ENCODE results near the gene CCSER1.
"Not testable (repeated sequence)": the region's sequence is repeated elsewhere in the genome, so short reads cannot be mapped to it uniquely, and the experiment has no call there.

CCSER1 gene

DNA sequence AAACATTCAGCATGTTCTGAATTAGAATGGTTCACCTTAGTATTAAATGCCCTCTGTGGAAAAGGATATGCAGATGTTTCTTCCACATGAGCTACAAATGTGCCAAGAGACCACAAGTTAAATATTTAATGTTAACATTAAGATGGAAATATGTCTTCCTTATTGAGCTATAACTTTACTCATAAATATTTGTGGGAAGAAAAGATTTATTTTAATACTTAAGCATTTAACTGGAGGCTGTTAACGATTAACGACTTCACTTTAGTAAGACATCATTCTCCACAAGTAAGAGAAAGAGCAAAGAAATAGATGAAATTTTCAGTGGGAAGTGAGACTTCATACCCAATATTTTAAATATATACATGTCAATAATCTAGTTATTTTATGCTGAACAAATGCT, 1130.5 kb downstream of the CCSER1 start:
- no peak overlapping the region for H3K4me3 ChIP-seq (ENCODE audit: low read length in 2 of 2)

DNA sequence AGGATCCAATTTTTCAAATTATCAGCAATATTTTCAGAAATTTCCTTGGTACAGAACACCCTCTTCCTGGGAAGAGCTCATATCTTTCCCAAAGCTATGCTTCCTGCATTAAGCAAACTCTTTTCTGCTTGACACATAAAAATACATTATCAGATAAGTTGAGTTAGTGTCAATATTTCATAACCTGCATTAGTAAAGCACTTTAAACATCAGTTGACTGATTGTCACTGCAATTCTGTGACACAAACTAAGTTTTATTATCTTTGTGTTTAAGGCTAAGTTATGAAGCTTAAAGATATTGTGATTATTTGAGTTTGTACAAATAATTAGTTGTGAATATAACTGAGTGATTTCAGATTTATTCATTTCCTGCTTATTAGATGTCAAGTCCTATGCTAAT, 1131.1 kb downstream of the CCSER1 start:
- Histone ChIP-seq H3K27me3 (ENCODE audit: control insufficient read depth in 3 of 3, insufficient read depth in 3 of 3, low read depth in 1 of 3, low read length in 3 of 3) (no peaks in the 10 kb centered on the region), H3K4me1 (ENCODE audit: control insufficient read depth in 2 of 2, insufficient read depth in 1 of 2, low read depth in 1 of 2, low read length in 2 of 2) (no peaks in the 10 kb centered on the region), H2BK5ac (ENCODE audit: low read length) (no peak overlapping the region), H3K27ac (replicated peaks; ENCODE audit: low read length) (no peak overlapping the region), H2BK15ac (ENCODE audit: low read length) (no peak overlapping the region), H3K36me3 (replicated peaks in 1 of 2; ENCODE audit: control insufficient read depth in 2 of 2, insufficient read depth in 2 of 2, low read length in 2 of 2) (no peaks in the 10 kb centered on the region), H2AFZ (ENCODE audit: low read length) (no peak overlapping the region), H3K79me1 (ENCODE audit: low read depth, low read length) (no peaks in the 10 kb centered on the region), H2BK120ac (ENCODE audit: low read depth, low read length) (no peak overlapping the region), H3K4me3 (ENCODE audit: low read length in 2 of 2) (no peak overlapping the region), H2AK5ac (ENCODE audit: low read depth, low read length) (no peak overlapping the region), H3K4me2 (ENCODE audit: insufficient read depth, low read length, poor library complexity, severe bottlenecking) (no peak overlapping the region), H3K4ac (ENCODE audit: low read length) (no peak overlapping the region), H2BK12ac (ENCODE audit: low read length) (no peak overlapping the region), H4K91ac (ENCODE audit: low read depth, low read length, poor library complexity) (no peak overlapping the region), H4K8ac (ENCODE audit: low read depth, low read length) (no peak overlapping the region), H3K23ac (ENCODE audit: low read depth, low read length, poor library complexity) (no peak overlapping the region), H3K14ac (ENCODE audit: low read length) (no peak overlapping the region), H3K9me3 (replicated peaks in 1 of 2; ENCODE audit: control insufficient read depth in 2 of 2, insufficient read depth in 1 of 2, low read depth in 1 of 2, low read length in 2 of 2) (no peaks in the 10 kb centered on the region), H3K18ac (ENCODE audit: low read length) (no peak overlapping the region), H3K9ac (ENCODE audit: low read depth, low read length, poor library complexity) (no peak overlapping the region)
- no peak for DNase-seq (ENCODE audit: low spot score)

More for the DNA sequence above, 1130.5 kb downstream of the CCSER1 start:
- Histone ChIP-seq H4K91ac (ENCODE audit: low read depth, low read length, poor library complexity) (no peak overlapping the region), H3K14ac (ENCODE audit: low read length) (no peak overlapping the region), H3K18ac (ENCODE audit: low read length) (no peak overlapping the region), H4K8ac (ENCODE audit: low read depth, low read length) (no peak overlapping the region), H2BK15ac (ENCODE audit: low read length) (no peak overlapping the region), H3K27ac (replicated peaks; ENCODE audit: low read length) (no peak overlapping the region), H2AFZ (ENCODE audit: low read length) (no peak overlapping the region), H3K27me3 (ENCODE audit: control insufficient read depth in 3 of 3, insufficient read depth in 3 of 3, low read depth in 1 of 3, low read length in 3 of 3) (no peaks in the 10 kb centered on the region), H3K36me3 (replicated peaks in 1 of 2; ENCODE audit: control insufficient read depth in 2 of 2, insufficient read depth in 2 of 2, low read length in 2 of 2) (no peaks in the 10 kb centered on the region), H2BK120ac (ENCODE audit: low read depth, low read length) (no peak overlapping the region), H2BK5ac (ENCODE audit: low read length) (no peak overlapping the region), H3K9ac (ENCODE audit: low read depth, low read length, poor library complexity) (no peak overlapping the region), H3K4ac (ENCODE audit: low read length) (no peak overlapping the region), H3K79me1 (ENCODE audit: low read depth, low read length) (no peaks in the 10 kb centered on the region), H3K4me1 (ENCODE audit: control insufficient read depth in 2 of 2, insufficient read depth in 1 of 2, low read depth in 1 of 2, low read length in 2 of 2) (no peaks in the 10 kb centered on the region), H3K9me3 (replicated peaks in 1 of 2; ENCODE audit: control insufficient read depth in 2 of 2, insufficient read depth in 1 of 2, low read depth in 1 of 2, low read length in 2 of 2) (no peaks in the 10 kb centered on the region), H3K23ac (ENCODE audit: low read depth, low read length, poor library complexity) (no peak overlapping the region), H2BK12ac (ENCODE audit: low read length) (no peak overlapping the region), H2AK5ac (ENCODE audit: low read depth, low read length) (no peak overlapping the region), H3K4me2 (ENCODE audit: insufficient read depth, low read length, poor library complexity, severe bottlenecking) (no peak overlapping the region)
- WGBS, 2 donors (ENCODE audit: extremely low coverage in 2 of 2, insufficient read length in 2 of 2, insufficient replicate concordance in 1 of 2): no CpG with 5 or more reads among the region's 2 CpGs
- DNase-seq (ENCODE audit: low spot score): no peak

DNA sequence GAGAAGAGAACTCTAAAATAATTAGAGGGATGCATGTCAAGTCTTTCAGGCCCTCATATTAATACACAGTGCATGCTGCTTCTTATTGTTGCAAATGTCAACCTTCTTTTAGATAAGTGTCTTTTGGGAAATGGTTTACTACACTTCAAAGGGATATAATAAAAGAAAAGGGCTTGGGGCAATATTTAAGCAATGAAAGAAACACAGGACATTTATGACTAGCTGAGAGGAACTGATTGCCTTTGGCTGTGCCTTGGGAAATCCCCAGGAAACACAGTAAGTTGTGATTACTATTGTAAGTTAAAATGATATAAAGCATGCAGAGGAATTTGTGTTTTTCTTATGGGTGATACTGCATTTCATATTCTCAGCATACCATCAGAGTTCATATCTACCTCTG, 1140.3 kb downstream of the CCSER1 start:
- Histone ChIP-seq H2AK5ac (ENCODE audit: low read depth, low read length) (no peak overlapping the region), H3K27ac (replicated peaks; ENCODE audit: low read length) (no peak overlapping the region), H3K4me1 (ENCODE audit: control insufficient read depth in 2 of 2, insufficient read depth in 1 of 2, low read depth in 1 of 2, low read length in 2 of 2) (no peaks in the 10 kb centered on the region), H4K8ac (ENCODE audit: low read depth, low read length) (no peak overlapping the region), H2BK5ac (ENCODE audit: low read length) (no peak overlapping the region), H3K18ac (ENCODE audit: low read length) (no peak overlapping the region), H3K27me3 (ENCODE audit: control insufficient read depth in 3 of 3, insufficient read depth in 3 of 3, low read depth in 1 of 3, low read length in 3 of 3) (no peaks in the 10 kb centered on the region), H2BK120ac (ENCODE audit: low read depth, low read length) (no peak overlapping the region), H3K14ac (ENCODE audit: low read length) (no peak overlapping the region), H3K36me3 (replicated peaks in 1 of 2; ENCODE audit: control insufficient read depth in 2 of 2, insufficient read depth in 2 of 2, low read length in 2 of 2) (no peaks in the 10 kb centered on the region), H2BK12ac (ENCODE audit: low read length) (no peak overlapping the region), H4K91ac (ENCODE audit: low read depth, low read length, poor library complexity) (no peak overlapping the region), H3K23ac (ENCODE audit: low read depth, low read length, poor library complexity) (no peak overlapping the region), H2AFZ (ENCODE audit: low read length) (no peak overlapping the region), H3K79me1 (ENCODE audit: low read depth, low read length) (no peaks in the 10 kb centered on the region), H2BK15ac (ENCODE audit: low read length) (no peak overlapping the region), H3K9ac (ENCODE audit: low read depth, low read length, poor library complexity) (no peak overlapping the region), H3K4me3 (ENCODE audit: low read length in 2 of 2) (no peak overlapping the region), H3K4ac (ENCODE audit: low read length) (no peak overlapping the region), H3K9me3 (replicated peaks in 1 of 2; ENCODE audit: control insufficient read depth in 2 of 2, insufficient read depth in 1 of 2, low read depth in 1 of 2, low read length in 2 of 2) (no peaks in the 10 kb centered on the region), H3K4me2 (ENCODE audit: insufficient read depth, low read length, poor library complexity, severe bottlenecking) (no peak overlapping the region)
- DNase-seq (ENCODE audit: low spot score): no peak

DNA sequence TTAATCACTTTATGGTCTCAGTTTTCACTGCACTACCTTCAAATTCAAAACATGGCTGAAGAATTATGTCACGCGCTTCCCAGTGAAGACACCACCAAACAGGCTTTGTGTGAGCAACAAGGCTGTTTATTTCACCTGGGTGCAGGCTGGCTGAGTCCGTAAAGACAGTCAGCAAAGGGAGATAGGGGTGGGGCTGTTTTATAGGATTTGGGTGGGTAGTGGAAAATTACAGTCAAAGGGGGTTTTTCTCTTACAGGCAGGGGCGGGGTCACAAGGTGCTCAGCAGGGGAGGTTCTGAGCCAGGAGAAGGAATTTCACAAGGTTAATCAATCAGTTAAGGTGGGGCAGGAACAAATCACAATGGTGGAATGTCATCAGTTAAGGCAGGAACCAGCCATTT, 1141.3 kb downstream of the CCSER1 start:
- H2AFZ ChIP-seq (ENCODE audit: low read length); H3K27ac ChIP-seq (replicated peaks; ENCODE audit: low read length); H3K36me3 ChIP-seq (replicated peaks in 1 of 2; ENCODE audit: control insufficient read depth in 2 of 2, insufficient read depth in 2 of 2, low read length in 2 of 2); H2BK120ac ChIP-seq (ENCODE audit: low read depth, low read length); H2BK12ac ChIP-seq (ENCODE audit: low read length); H3K4ac ChIP-seq (ENCODE audit: low read length); H3K23ac ChIP-seq (ENCODE audit: low read depth, low read length, poor library complexity); H3K27me3 ChIP-seq (ENCODE audit: control insufficient read depth in 3 of 3, insufficient read depth in 3 of 3, low read depth in 1 of 3, low read length in 3 of 3); H3K9me3 ChIP-seq (replicated peaks in 1 of 2; ENCODE audit: control insufficient read depth in 2 of 2, insufficient read depth in 1 of 2, low read depth in 1 of 2, low read length in 2 of 2); H3K18ac ChIP-seq (ENCODE audit: low read length); H3K79me1 ChIP-seq (ENCODE audit: low read depth, low read length); H2AK5ac ChIP-seq (ENCODE audit: low read depth, low read length); H3K4me1 ChIP-seq (ENCODE audit: control insufficient read depth in 2 of 2, insufficient read depth in 1 of 2, low read depth in 1 of 2, low read length in 2 of 2); H3K4me2 ChIP-seq (ENCODE audit: insufficient read depth, low read length, poor library complexity, severe bottlenecking); H3K14ac ChIP-seq (ENCODE audit: low read length); DNase-seq (ENCODE audit: low spot score); H4K91ac ChIP-seq (ENCODE audit: low read depth, low read length, poor library complexity); H2BK15ac ChIP-seq (ENCODE audit: low read length); H3K9ac ChIP-seq (ENCODE audit: low read depth, low read length, poor library complexity); H3K4me3 ChIP-seq (ENCODE audit: low read length in 2 of 2); H2BK5ac ChIP-seq (ENCODE audit: low read length); H4K8ac ChIP-seq (ENCODE audit: low read depth, low read length): not testable (repeated sequence)
- WGBS, 2 donors (ENCODE audit: extremely low coverage in 2 of 2, insufficient read length in 2 of 2, insufficient replicate concordance in 1 of 2): no CpG with 5 or more reads among the region's 4 CpGs
